GM10248 (cell line): Measurements from ENCODE around the gene IL6.

Source experiments
- CTCF ChIA-PET: fragments of 300-600 bp; sonication (Branson Sonifier 250); formaldehyde crosslinking; extraction: SDS; loops from one replicate; lab custom pipeline; 2021; ENCODE audit warnings: antibody characterized with exemption; lab: Yijun Ruan, JAX
- POLR2A ChIA-PET: fragments of 350-650 bp; sonication (Branson Sonifier 250); formaldehyde crosslinking; extraction: SDS; loops from one replicate; lab custom pipeline; 2020; ENCODE audit warnings: antibody characterized with exemption; lab: Yijun Ruan, JAX
- DNase-seq: peaks from one replicate; pipeline ENCODE4 v3.0.0; 2012; ENCODE audit errors: extremely low spot score
- CTCF ChIP-seq: IDR thresholded peaks from 2 replicates; pipeline ENCODE4 v1.5.1; 2012; ENCODE audit warnings: mild to moderate bottlenecking, low read depth; ENCODE audit errors: extremely low read depth, missing control alignments, control extremely low read depth

IL6 gene

GRCh38 chr7:22732556-22733126 is 5.6 kb downstream of the IL6 start:
- no peak for TF ChIP-seq CTCF
- DNase-seq = no peak
- POLR2A ChIA-PET = no interaction called here
- CTCF ChIA-PET = interaction anchor here (0.6 to 7.4 kb wide), 7 partner anchors 8 to 177 kb away, joined by 3 to 58 read pairs (median 6); partner anchors contain the start of gene IL6

- ChIA-PET POLR2A (no interaction called here), CTCF (interaction anchor here (1.3 to 7.4 kb wide), 5 partner anchors 9 to 322 kb away, joined by 4 to 58 read pairs (median 5); partner anchors contain the start of gene IL6)
- DNase-seq = no peak
Observed at GRCh38 chr7:22733761-22734160, 6.8 kb downstream of the IL6 start.

GRCh38 chr7:22743014-22743413 is 16.0 kb downstream of the IL6 start:
- CTCF ChIA-PET = interaction anchor here (0.7 to 1.8 kb wide), 3 partner anchors 15 to 35 kb away, joined by 3 to 5 read pairs (median 4); no protein-coding TSS in a partner anchor
- POLR2A ChIA-PET = no interaction called here
- TF ChIP-seq CTCF = no peak
- DNase-seq = no peak

More at GRCh38 chr7:22733761-22734160, 6.8 kb downstream of the IL6 start:
- TF ChIP-seq CTCF = no peak

GRCh38 chr7:22751341-22751740 is 24.3 kb downstream of the IL6 start:
- CTCF ChIA-PET = interaction anchor here (0.8 to 2.4 kb wide), 5 partner anchors 10 to 31 kb away, joined by 3 to 9 read pairs (median 6); no protein-coding TSS in a partner anchor
- POLR2A ChIA-PET = no interaction called here
- no peak for DNase-seq
- TF ChIP-seq CTCF = no peak

- TF ChIP-seq CTCF = no peak
- CTCF ChIA-PET = interaction anchor here (1.1 to 3.9 kb wide), 3 partner anchors 21 to 31 kb away, joined by 3 to 23 read pairs (median 4); partner anchors contain the start of gene IL6
- no peak for DNase-seq
- POLR2A ChIA-PET = no interaction called here
Observed at GRCh38 chr7:22757338-22757994, 30.5 kb downstream of the IL6 start.

GRCh38 chr7:22758576-22758975 is 31.6 kb downstream of the IL6 start:
- ChIA-PET CTCF (interaction anchor here (1.8 to 3.9 kb wide), 2 partner anchors 24 to 32 kb away, joined by 4 to 23 read pairs; partner anchors contain the start of gene IL6), POLR2A (no interaction called here)
- TF ChIP-seq CTCF = no peak
- no peak for DNase-seq
